Neural progenitor cell (in vitro differentiated cells): ENCODE data around the gene TRRAP.

ENCODE experiments used
- CTCF ChIP-seq: fragments of 200-600 bp; sonication (generic); IDR thresholded peaks from 2 replicates; pipeline ENCODE4 v1.5.1; 2017; ENCODE audit warnings: antibody characterized with exemption, mild to moderate bottlenecking
- EZH2phosphoT487 ChIP-seq: fragments of 200-600 bp; sonication (generic); IDR thresholded peaks from 2 replicates; pipeline ENCODE4 v1.6.1; 2017; ENCODE audit warnings: antibody characterized with exemption

- TF ChIP-seq CTCF, result no peak
- no peak for TF ChIP-seq EZH2phosphoT487
Measured at GRCh38 chr7:98833022-98833421, 45.3 kb upstream of the TRRAP start.
